ENCODE data around the gene ZNF662. TPM values are rescaled to one million over a fixed set of nuclear protein-coding genes. Genes with fewer than 3 reads are reported as not detected.
"Not testable (repeated sequence)": the region's sequence is repeated elsewhere in the genome, so short reads cannot be mapped to it uniquely, and the experiment has no call there.

Gene ZNF662
- total RNA-seq, 2 experiments from 2014 or later = 2.5 to 2.7 TPM

DNA sequence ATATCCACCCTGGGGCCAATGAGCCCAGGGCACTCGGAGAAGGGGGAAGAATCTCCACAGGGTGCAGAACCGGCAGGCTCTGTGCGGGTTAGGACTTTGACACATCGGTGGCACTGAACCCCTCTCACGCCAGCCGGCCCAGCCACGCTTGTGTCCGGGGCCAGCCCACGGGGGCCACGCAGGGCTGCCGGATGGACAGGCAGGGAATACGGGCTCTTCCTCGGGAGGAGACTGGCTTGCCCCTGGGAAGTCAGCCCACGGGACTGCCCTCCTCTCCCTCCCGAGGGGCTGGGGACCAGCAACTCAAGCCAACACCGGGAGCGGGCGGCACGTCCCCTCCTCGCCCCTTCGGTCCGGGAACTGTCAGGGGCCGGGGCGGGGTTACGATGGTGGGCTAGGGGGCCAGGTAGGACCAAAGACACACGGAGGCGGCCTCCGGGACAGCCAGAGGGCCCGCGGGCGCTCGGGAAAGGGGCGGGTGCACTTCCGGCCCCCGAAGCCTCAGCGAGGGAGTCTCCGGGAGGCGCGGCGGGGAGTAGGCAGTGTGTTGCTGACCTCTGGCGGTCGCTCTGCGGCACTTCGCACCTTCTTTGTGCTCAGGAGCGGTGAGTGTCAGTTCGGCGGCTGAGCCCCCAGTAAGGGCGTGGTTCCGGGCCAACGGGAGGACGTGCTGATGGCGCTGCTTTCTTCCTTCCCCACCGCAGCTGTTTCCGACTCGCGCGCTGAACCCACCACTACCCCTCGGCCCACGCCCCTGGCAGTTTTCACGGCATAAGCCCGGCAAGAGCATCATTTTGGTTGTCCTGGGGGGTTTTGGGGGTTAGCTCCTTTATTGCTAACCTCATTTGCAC is 25.1 kb upstream of the ZNF662 start:
- Mint-ChIP-seq H3K27me3 (no peaks in the 10 kb centered on the region), H3K4me1 (ENCODE audit: low read depth) (peaks cover 17% of the 10 kb centered on the region), H3K27ac (peak overlapping the region; percentile 69), H3K36me3 (ENCODE audit: low read depth) (no peaks in the 10 kb centered on the region), H3K4me3 (peak overlapping the region; percentile 78), H3K9me3 (no peaks in the 10 kb centered on the region)
- POLR2A ChIA-PET = interaction anchor here (0.6 to 1.5 kb wide), 5 partner anchors 9 to 378 kb away, joined by 3 to 5 read pairs (median 4); partner anchors contain the start of gene VIPR1
- peak; percentile 98 for ATAC-seq (ENCODE audit: poor library complexity)
- Histone ChIP-seq H3K4me1 (ENCODE audit: insufficient read depth, low read length) (peaks cover 15% of the 10 kb centered on the region), H3K27me3 (ENCODE audit: control insufficient read depth in 1 of 2, insufficient read depth in 2 of 2, low read length in 2 of 2) (peaks cover 0 to 6% of the 10 kb centered on the region in 2 experiments), H3K9me3 (ENCODE audit: control insufficient read depth in 1 of 2, insufficient read depth in 1 of 2, low read length in 2 of 2) (no peaks in the 10 kb centered on the region), H3K27ac (ENCODE audit: low read depth in 1 of 2, low read length in 2 of 2) (peak overlapping the region; percentile 13 to 46), H3K4me3 (ENCODE audit: low read length) (peak overlapping the region; percentile 78), H3K36me3 (ENCODE audit: insufficient read depth, low read length) (no peaks in the 10 kb centered on the region)
- CTCF ChIA-PET = interaction anchor here (0.7 to 2.2 kb wide), 11 partner anchors 9 to 132 kb away, joined by 3 to 13 read pairs (median 4); no protein-coding TSS in a partner anchor
- peak; percentile 73 to 94 (median 84) for DNase-seq
- peak; percentile 89 for TF ChIP-seq CTCF (IDR thresholded peaks at IDR 0.05)
- intact Hi-C loops (cut with DNase I, micrococcal nuclease) = loop anchor here (1.0 to 10.0 kb wide), 6 partner anchors 48 to 379 kb away; partner anchors contain the start of genes SEC22C (in 1 of the 2) and VIPR1 (in 1 of the 2)

DNA sequence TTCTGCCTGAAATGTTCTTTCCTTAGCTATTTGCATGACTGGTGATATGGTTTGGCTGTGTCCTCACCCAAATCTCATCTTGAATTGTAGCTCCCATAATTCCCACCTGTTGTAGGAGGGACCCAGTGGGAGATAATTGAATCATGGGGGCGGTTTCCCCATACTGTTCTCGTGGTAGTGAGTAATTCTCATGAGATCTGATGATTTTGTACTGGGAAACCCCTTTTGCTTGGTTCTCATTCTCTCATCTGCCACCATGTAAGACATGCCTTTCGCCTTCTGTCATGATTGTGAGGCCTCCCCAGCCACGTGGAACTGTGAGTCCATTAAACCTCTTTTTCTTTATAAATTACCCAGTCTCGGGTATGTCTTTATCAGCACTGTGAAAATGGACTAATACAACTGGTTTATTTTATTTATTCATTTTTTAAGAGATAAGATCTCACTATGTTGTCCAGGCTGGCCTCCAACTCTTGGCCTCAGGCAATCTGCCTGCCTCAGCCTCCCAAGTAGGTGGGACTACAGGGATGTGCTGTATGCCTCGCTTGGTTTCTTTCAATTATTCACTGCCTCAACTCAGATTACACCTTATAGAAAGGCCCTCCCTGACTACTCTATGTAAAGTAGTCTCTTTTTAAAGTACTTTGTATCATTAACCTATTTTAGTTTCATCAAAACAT is 22.6 kb upstream of the ZNF662 start:
- H3K27ac Mint-ChIP-seq; H3K4me3 ChIP-seq (ENCODE audit: low read length); CTCF ChIA-PET; POLR2A ChIA-PET; H3K4me3 Mint-ChIP-seq; H3K9me3 Mint-ChIP-seq; ATAC-seq (ENCODE audit: poor library complexity); H3K36me3 Mint-ChIP-seq (ENCODE audit: low read depth); H3K27ac ChIP-seq (ENCODE audit: low read depth in 1 of 2, low read length in 2 of 2); H3K27me3 ChIP-seq (ENCODE audit: control insufficient read depth in 1 of 2, insufficient read depth in 2 of 2, low read length in 2 of 2); H3K36me3 ChIP-seq (ENCODE audit: insufficient read depth, low read length); H3K9me3 ChIP-seq (ENCODE audit: control insufficient read depth in 1 of 2, insufficient read depth in 1 of 2, low read length in 2 of 2); DNase-seq: not testable (repeated sequence)
- intact Hi-C loops (cut with DNase I, micrococcal nuclease) = loop anchor here in 1 of 2 experiments (5.0 to 10.0 kb wide), 2 partner anchors 299 to 381 kb away; partner anchors contain the start of genes SEC22C and VIPR1
- H3K4me1 ChIP-seq (ENCODE audit: insufficient read depth, low read length) = peaks cover 15% of the 10 kb centered on the region
- peaks cover 17% of the 10 kb centered on the region for H3K4me1 Mint-ChIP-seq (ENCODE audit: low read depth)
- H3K27me3 Mint-ChIP-seq = peaks cover 10% of the 10 kb centered on the region

DNA sequence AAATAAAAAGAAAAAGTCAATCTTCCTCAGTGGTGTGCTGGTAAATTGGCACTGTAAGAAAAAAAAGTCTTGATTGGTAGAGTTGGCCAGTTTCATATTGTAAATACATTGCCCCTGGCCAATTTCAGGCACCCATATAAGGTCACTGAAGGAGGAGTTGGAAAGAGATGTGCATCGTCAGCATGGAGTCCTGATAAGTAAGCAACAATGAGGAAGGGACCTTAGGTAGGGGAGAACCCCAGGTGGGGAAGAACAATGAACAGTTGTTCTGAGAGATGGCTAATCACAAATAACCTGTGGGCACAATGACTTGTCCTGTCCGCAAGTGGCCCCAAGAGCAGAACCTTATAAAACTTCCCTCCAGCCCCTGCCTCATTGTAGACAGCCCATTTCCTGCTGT is 21.6 kb upstream of the ZNF662 start:
- no peaks in the 10 kb centered on the region for H3K9me3 ChIP-seq (ENCODE audit: control insufficient read depth in 1 of 2, insufficient read depth in 1 of 2, low read length in 2 of 2)
- Mint-ChIP-seq H3K4me1 (ENCODE audit: low read depth) (peaks cover 17% of the 10 kb centered on the region), H3K27me3 (peaks cover 18% of the 10 kb centered on the region), H3K9me3 (no peaks in the 10 kb centered on the region), H3K36me3 (ENCODE audit: low read depth) (no peaks in the 10 kb centered on the region), H3K27ac (no peak overlapping the region), H3K4me3 (no peak overlapping the region)
- DNase-seq (no peak), ATAC-seq (ENCODE audit: poor library complexity) (no peak)
- no peak overlapping the region for H3K27ac ChIP-seq (ENCODE audit: low read depth in 1 of 2, low read length in 2 of 2)
- H3K36me3 ChIP-seq (ENCODE audit: insufficient read depth, low read length) = no peaks in the 10 kb centered on the region
- peaks cover 15% of the 10 kb centered on the region for H3K4me1 ChIP-seq (ENCODE audit: insufficient read depth, low read length)
- H3K27me3 ChIP-seq (ENCODE audit: control insufficient read depth in 1 of 2, insufficient read depth in 2 of 2, low read length in 2 of 2) = peaks cover 3 to 6% of the 10 kb centered on the region in 2 experiments
- CTCF ChIA-PET = no interaction called here
- POLR2A ChIA-PET = no interaction called here
- no peak overlapping the region for H3K4me3 ChIP-seq (ENCODE audit: low read length)
- intact Hi-C loops (cut with DNase I, micrococcal nuclease) = loop anchor here in 1 of 2 experiments (5.0 to 10.0 kb wide), 2 partner anchors 300 to 382 kb away; partner anchors contain the start of genes SEC22C and VIPR1
- no peak for TF ChIP-seq CTCF (IDR thresholded peaks at IDR 0.05)

Measured in CD4-positive, alpha-beta T cell (primary cell).